Mesenchymal stem cell (in vitro differentiated cells and primary cell): ENCODE data around the gene DRP2. TPM values are rescaled to one million over a fixed set of nuclear protein-coding genes. Genes with fewer than 3 reads are reported as not detected.
"Not testable (repeated sequence)": the region's sequence is repeated elsewhere in the genome, so short reads cannot be mapped to it uniquely, and the experiment has no call there.

Source experiments
- DNase-seq: peaks from one replicate; pipeline ENCODE4 v3.0.0-alpha.2; 2013
- H2AFZ ChIP-seq: one replicate; pipeline ENCODE4 v1.6.1; 2013; ENCODE audit warnings: low read depth, mild to moderate bottlenecking, control low read depth, inconsistent platforms, low read length, moderate library complexity
- H2AK5ac ChIP-seq: 2 replicates; pipeline ENCODE4 v1.6.1; 2013; ENCODE audit warnings: low read length, moderate library complexity, mild to moderate bottlenecking, inconsistent platforms; ENCODE audit not compliant: severe bottlenecking
- H2BK120ac ChIP-seq: one replicate; pipeline ENCODE4 v1.6.1; 2013; ENCODE audit warnings: low read depth, mild to moderate bottlenecking, inconsistent platforms, low read length, moderate library complexity
- H2BK12ac ChIP-seq, 2 experiments: one replicate each; pipeline ENCODE4 v1.6.1; 2013; ENCODE audit warnings: inconsistent platforms in 2 of 2, low read length in 2 of 2, mild to moderate bottlenecking in 2 of 2, moderate library complexity in 2 of 2, control low read depth in 1 of 2
- H2BK15ac ChIP-seq: one replicate; pipeline ENCODE4 v1.6.1; 2013; ENCODE audit warnings: mild to moderate bottlenecking, low read depth, inconsistent platforms; ENCODE audit not compliant: poor library complexity, severe bottlenecking
- H2BK5ac ChIP-seq: 2 replicates; pipeline ENCODE4 v1.6.1; 2013; ENCODE audit warnings: low read depth, mild to moderate bottlenecking, low read length, control low read depth, inconsistent platforms; ENCODE audit not compliant: poor library complexity, severe bottlenecking
- H3K14ac ChIP-seq, 2 experiments: one replicate each; pipeline ENCODE4 v1.6.1; 2013; ENCODE audit warnings: inconsistent platforms in 2 of 2, low read length in 2 of 2, control low read depth in 1 of 2, mild to moderate bottlenecking in 1 of 2, moderate library complexity in 1 of 2
- H3K18ac ChIP-seq, 2 experiments: one replicate each; pipeline ENCODE4 v1.6.1; 2013; ENCODE audit warnings: inconsistent platforms in 2 of 2, low read length in 2 of 2, control low read depth in 1 of 2, low read depth in 1 of 2, mild to moderate bottlenecking in 1 of 2
- H3K23ac ChIP-seq, 2 experiments: one replicate each; pipeline ENCODE4 v1.6.1; 2013; ENCODE audit warnings: inconsistent platforms in 2 of 2, low read length in 2 of 2, mild to moderate bottlenecking in 2 of 2, moderate library complexity in 2 of 2, control low read depth in 1 of 2
- H3K27ac ChIP-seq: 2 replicates; pipeline ENCODE4 v1.5.1; 2013; ENCODE audit warnings: mild to moderate bottlenecking, moderate library complexity, low read length, control low read depth, inconsistent platforms; ENCODE audit not compliant: poor library complexity, severe bottlenecking
- H3K27me3 ChIP-seq, 2 experiments: 2 replicates each; pipeline versions ENCODE4 v1.6.1 to v1.7.0; 2013; ENCODE audit warnings: low read length in 2 of 2, mild to moderate bottlenecking in 2 of 2, moderate library complexity in 2 of 2, control low read depth in 1 of 2, inconsistent platforms in 1 of 2; ENCODE audit not compliant: control insufficient read depth in 1 of 2, insufficient read depth in 1 of 2
- H3K36me3 ChIP-seq, 2 experiments: 2 replicates each; pipeline versions ENCODE4 v1.6.1 to v1.7.0; 2013; ENCODE audit warnings: low read length in 2 of 2, control low read depth in 1 of 2, inconsistent platforms in 1 of 2, low read depth in 1 of 2, mild to moderate bottlenecking in 1 of 2; ENCODE audit not compliant: insufficient read depth in 2 of 2, control insufficient read depth in 1 of 2
- H3K4ac ChIP-seq, 2 experiments: one replicate each; pipeline ENCODE4 v1.6.1; 2013; ENCODE audit warnings: inconsistent platforms in 2 of 2, low read length in 2 of 2, mild to moderate bottlenecking in 2 of 2, moderate library complexity in 2 of 2, control low read depth in 1 of 2, low read depth in 1 of 2
- H3K4me1 ChIP-seq: 2 replicates; pipeline ENCODE4 v1.6.1; 2013; ENCODE audit warnings: low read depth, low read length, control low read depth; ENCODE audit not compliant: control insufficient read depth, insufficient read depth
- H3K4me2 ChIP-seq: 2 replicates; pipeline ENCODE4 v1.6.1; 2013; ENCODE audit warnings: low read length, mild to moderate bottlenecking, inconsistent platforms; ENCODE audit not compliant: poor library complexity, severe bottlenecking
- H3K4me3 ChIP-seq, 2 experiments: 2 replicates each; pipeline versions ENCODE4 v1.5.1 to v1.7.0; 2013; ENCODE audit warnings: low read length in 2 of 2, mild to moderate bottlenecking in 2 of 2, control low read depth in 1 of 2, low read depth in 1 of 2; ENCODE audit not compliant: insufficient read depth in 1 of 2
- H3K79me1 ChIP-seq: replicated peaks from 2 replicates; pipeline ENCODE4 v1.6.1; 2013; ENCODE audit warnings: mild to moderate bottlenecking, control low read depth, low read length, inconsistent platforms; ENCODE audit not compliant: poor library complexity, severe bottlenecking
- H3K9ac ChIP-seq: 2 replicates; pipeline ENCODE4 v1.7.0; 2013; ENCODE audit warnings: mild to moderate bottlenecking, low read length, moderate library complexity
- H3K9me3 ChIP-seq: 2 replicates; pipeline ENCODE4 v1.7.0; 2013; ENCODE audit warnings: mild to moderate bottlenecking, low read length; ENCODE audit not compliant: control insufficient read depth
- H4K8ac ChIP-seq: one replicate; pipeline ENCODE4 v1.6.1; 2013; ENCODE audit warnings: inconsistent platforms, mild to moderate bottlenecking, low read length, moderate library complexity
- H4K91ac ChIP-seq: one replicate; pipeline ENCODE4 v1.6.1; 2013; ENCODE audit warnings: mild to moderate bottlenecking, low read length, inconsistent platforms
- WGBS: methylation state at CpG from one replicate; pipeline ENCODE4 v1.1.7; 2013; ENCODE audit warnings: mixed read lengths; 5-methylcytosine and 5-hydroxymethylcytosine counted together
- polyA plus RNA-seq, 2 experiments: library from polyadenylated mRNA; stranded (reverse); fragments of 200-250 nt; gene quantifications; one replicate each; pipeline ENCODE4 v1.2.3, GENCODE V29; 2013

The DRP2 gene
- 2.0 TPM for polyA plus RNA-seq (2013, experiment 1 of 2)
- 2.1 TPM for polyA plus RNA-seq (2013, experiment 2 of 2)

- H3K23ac ChIP-seq, result no peak within 1 kb of the TSS
- peak within 1 kb of the TSS; percentile 40 for H3K9ac ChIP-seq
- H3K79me1 ChIP-seq, result no peaks in the 10 kb centered on the region
- H3K4me1 ChIP-seq, result no peaks in the 10 kb centered on the region
- H2AFZ ChIP-seq, result peak within 1 kb of the TSS; percentile 51
- peak within 1 kb of the TSS; percentile 68 for H4K91ac ChIP-seq
- H3K14ac ChIP-seq, result no peak within 1 kb of the TSS
- H3K4me2 ChIP-seq, result no peak within 1 kb of the TSS
- no peak within 1 kb of the TSS for H3K4ac ChIP-seq
- no peak within 1 kb of the TSS for H3K27ac ChIP-seq
- peak within 1 kb of the TSS in 1 of 2 experiments; percentile 2 for H3K4me3 ChIP-seq
- DNase-seq, result peak; percentile 40
- H2BK120ac ChIP-seq, result peak within 1 kb of the TSS; percentile 73
- H2BK12ac ChIP-seq, result no peak within 1 kb of the TSS
- peaks cover 0 to 25% of the 10 kb centered on the region in 2 experiments for H3K27me3 ChIP-seq
- H2BK15ac ChIP-seq, result no peak within 1 kb of the TSS
- H3K9me3 ChIP-seq, result no peaks in the 10 kb centered on the region
- no peak within 1 kb of the TSS for H2AK5ac ChIP-seq
- 68% methylated on average over 4 of the region's 7 CpGs for WGBS
- H3K18ac ChIP-seq, result peak within 1 kb of the TSS; percentile 43 to 62
- no peaks in the 10 kb centered on the region for H3K36me3 ChIP-seq
- H4K8ac ChIP-seq, result peak within 1 kb of the TSS; percentile 64
- H2BK5ac ChIP-seq, result no peak within 1 kb of the TSS
Measured at GRCh38 chrX:101219116-101219863, at the start of gene DRP2. DRP2 (plus strand) TSS chrX:101219786; CDS start chrX:101231648, 11,862 bp downstream.

GRCh38 chrX:101171883-101172400 lies 47.6 kb upstream of the DRP2 start:
- 100% methylated on average over 1 of the region's 4 CpGs for WGBS
- H4K91ac ChIP-seq, result no peak overlapping the region
- no peak overlapping the region for H2BK15ac ChIP-seq
- H2BK12ac ChIP-seq, result no peak overlapping the region
- no peak overlapping the region for H3K23ac ChIP-seq
- H3K27ac ChIP-seq, result no peak overlapping the region
- H3K4ac ChIP-seq, result no peak overlapping the region
- no peak overlapping the region for H3K14ac ChIP-seq
- H3K9me3 ChIP-seq, result no peaks in the 10 kb centered on the region
- H4K8ac ChIP-seq, result no peak overlapping the region
- H3K36me3 ChIP-seq, result no peaks in the 10 kb centered on the region
- H2AFZ ChIP-seq, result no peak overlapping the region
- no peak for DNase-seq
- H2AK5ac ChIP-seq, result no peak overlapping the region
- H3K27me3 ChIP-seq, result peaks cover 0 to 3% of the 10 kb centered on the region in 2 experiments
- no peaks in the 10 kb centered on the region for H3K4me1 ChIP-seq
- H3K4me3 ChIP-seq, result no peak overlapping the region
- H2BK5ac ChIP-seq, result no peak overlapping the region
- H3K18ac ChIP-seq, result no peak overlapping the region
- H2BK120ac ChIP-seq, result no peak overlapping the region
- no peaks in the 10 kb centered on the region for H3K79me1 ChIP-seq
- no peak overlapping the region for H3K9ac ChIP-seq
- no peak overlapping the region for H3K4me2 ChIP-seq

GRCh38 chrX:101176439-101176838 lies 43.1 kb upstream of the DRP2 start:
- Histone ChIP-seq H2AFZ (no peak overlapping the region), H3K9me3 (no peaks in the 10 kb centered on the region), H3K79me1 (no peaks in the 10 kb centered on the region), H2AK5ac (no peak overlapping the region), H4K8ac (no peak overlapping the region), H3K27me3 (peaks cover 0 to 12% of the 10 kb centered on the region in 2 experiments), H3K9ac (no peak overlapping the region), H3K27ac (no peak overlapping the region), H4K91ac (no peak overlapping the region), H3K14ac (no peak overlapping the region), H2BK5ac (no peak overlapping the region), H3K4me2 (no peak overlapping the region), H2BK120ac (no peak overlapping the region), H3K23ac (no peak overlapping the region), H2BK12ac (no peak overlapping the region), H3K4ac (no peak overlapping the region), H3K18ac (no peak overlapping the region), H3K4me1 (no peaks in the 10 kb centered on the region), H3K36me3 (no peaks in the 10 kb centered on the region), H3K4me3 (no peak overlapping the region), H2BK15ac (no peak overlapping the region)
- DNase-seq, result no peak
- 78% methylated on average over 3 of the region's 3 CpGs for WGBS

- H3K4me2 ChIP-seq, H2BK15ac ChIP-seq, H3K4me1 ChIP-seq, H3K23ac ChIP-seq, H4K8ac ChIP-seq, H3K79me1 ChIP-seq, H3K27ac ChIP-seq, H3K36me3 ChIP-seq, H3K9ac ChIP-seq, H3K9me3 ChIP-seq, H3K27me3 ChIP-seq, H2BK120ac ChIP-seq, H3K4me3 ChIP-seq, H2AK5ac ChIP-seq, H4K91ac ChIP-seq, H2BK12ac ChIP-seq, H3K4ac ChIP-seq, H2AFZ ChIP-seq, H3K18ac ChIP-seq, DNase-seq, H2BK5ac ChIP-seq, H3K14ac ChIP-seq: not testable (repeated sequence)
- WGBS, result 79% methylated on average over 2 of the region's 2 CpGs
Measured at GRCh38 chrX:101184876-101185275, 34.7 kb upstream of the DRP2 start.
